Measurements from ENCODE around the gene NR2F2.

DNA sequence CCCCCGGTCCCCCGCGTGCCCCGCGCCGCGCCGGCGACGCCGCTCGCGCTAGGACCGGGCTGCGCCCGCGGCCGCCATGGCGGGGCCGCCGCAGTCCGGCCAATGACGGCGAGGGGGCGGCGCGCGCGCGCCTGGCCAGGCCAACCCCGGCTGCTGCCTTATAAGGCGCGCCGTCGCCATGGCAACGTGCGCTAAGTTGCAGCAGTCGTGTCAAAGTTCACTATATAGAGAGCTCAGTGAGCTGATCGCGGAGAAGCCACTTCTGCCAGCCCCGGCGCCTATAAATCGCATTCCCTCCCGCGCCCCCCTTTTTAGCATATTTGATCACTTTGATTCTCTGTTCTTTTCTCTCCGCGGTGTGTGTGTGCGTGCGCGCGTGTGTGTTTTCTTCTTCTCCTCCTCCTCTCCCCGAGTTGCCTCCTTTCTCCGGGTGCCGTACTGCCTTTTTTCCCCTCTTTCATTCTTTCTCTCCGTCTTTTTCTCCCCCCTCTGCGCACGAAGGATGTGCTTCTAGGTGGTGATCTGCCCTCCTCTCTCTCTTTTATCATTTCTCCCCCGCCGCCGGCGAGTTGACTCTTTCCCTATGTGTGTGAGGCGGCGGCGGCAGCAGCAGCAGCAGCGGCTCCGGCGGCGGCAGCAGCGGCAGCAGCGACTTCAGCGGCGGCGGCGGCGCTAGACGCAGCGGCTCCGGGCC is at the start of gene NR2F2:
- TF ChIP-seq, protein P1, sequence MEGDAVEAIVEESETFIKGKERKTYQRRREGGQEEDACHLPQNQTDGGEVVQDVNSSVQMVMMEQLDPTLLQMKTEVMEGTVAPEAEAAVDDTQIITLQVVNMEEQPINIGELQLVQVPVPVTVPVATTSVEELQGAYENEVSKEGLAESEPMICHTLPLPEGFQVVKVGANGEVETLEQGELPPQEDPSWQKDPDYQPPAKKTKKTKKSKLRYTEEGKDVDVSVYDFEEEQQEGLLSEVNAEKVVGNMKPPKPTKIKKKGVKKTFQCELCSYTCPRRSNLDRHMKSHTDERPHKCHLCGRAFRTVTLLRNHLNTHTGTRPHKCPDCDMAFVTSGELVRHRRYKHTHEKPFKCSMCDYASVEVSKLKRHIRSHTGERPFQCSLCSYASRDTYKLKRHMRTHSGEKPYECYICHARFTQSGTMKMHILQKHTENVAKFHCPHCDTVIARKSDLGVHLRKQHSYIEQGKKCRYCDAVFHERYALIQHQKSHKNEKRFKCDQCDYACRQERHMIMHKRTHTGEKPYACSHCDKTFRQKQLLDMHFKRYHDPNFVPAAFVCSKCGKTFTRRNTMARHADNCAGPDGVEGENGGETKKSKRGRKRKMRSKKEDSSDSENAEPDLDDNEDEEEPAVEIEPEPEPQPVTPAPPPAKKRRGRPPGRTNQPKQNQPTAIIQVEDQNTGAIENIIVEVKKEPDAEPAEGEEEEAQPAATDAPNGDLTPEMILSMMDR (IDR thresholded peaks at IDR 0.05): no peak
- TF ChIP-seq POLR2A (IDR thresholded peaks at IDR 0.05): peak; percentile 18 to 93
